Measurements from ENCODE around the gene KHDRBS1.
A peak's percentile ranks its signal among the peaks of the same experiment; 100 is the strongest.
"Not testable (repeated sequence)": the region's sequence is repeated elsewhere in the genome, so short reads cannot be mapped to it uniquely, and the experiment has no call there.

KHDRBS1 gene

GRCh38 chr1:32066489-32066873 lies 52.8 kb downstream of the KHDRBS1 start:
- no peak for DNase-seq

GRCh38 chr1:32068957-32069588 lies 55.4 kb downstream of the KHDRBS1 start:
- DNase-seq: no peak

GRCh38 chr1:32071758-32072621 lies 58.3 kb downstream of the KHDRBS1 start:
- DNase-seq: no peak

GRCh38 chr1:32072622-32073298 lies 59.1 kb downstream of the KHDRBS1 start, which contains the start of gene TMEM39B:
Gene TMEM39B (plus strand): TSS chr1:32072939. CDS start chr1:32073048, 109 bp downstream.
- peak; percentile 94 for DNase-seq

- DNase-seq: peak; percentile 65
Observed at GRCh38 chr1:32073299-32074229, 59.9 kb downstream of the KHDRBS1 start.

GRCh38 chr1:32074841-32075240 lies 61.2 kb downstream of the KHDRBS1 start:
- no peak for DNase-seq

- DNase-seq: no peak
Observed at GRCh38 chr1:32077451-32077850, 63.8 kb downstream of the KHDRBS1 start.

- DNase-seq: no peak
Observed at GRCh38 chr1:32082022-32082421, 68.4 kb downstream of the KHDRBS1 start.

- not testable (repeated sequence) for DNase-seq
Observed at GRCh38 chr1:32086381-32086780, 72.7 kb downstream of the KHDRBS1 start.

- DNase-seq: no peak
Observed at GRCh38 chr1:32091176-32091575, 77.5 kb downstream of the KHDRBS1 start.

- DNase-seq: no peak
Observed at GRCh38 chr1:32091591-32091990, 77.9 kb downstream of the KHDRBS1 start.

Measured in NCI-H2081 treated with DMSO at 0.1 percent for 48 hours (cell line).